Peyer's patch (tissue), 4 donors: ENCODE measurements around the gene SMARCD1. TPM values are rescaled to one million over a fixed set of nuclear protein-coding genes. Genes with fewer than 3 reads are reported as not detected.
A peak's percentile ranks its signal among the peaks of the same experiment; 100 is the strongest.

Experiments
- DNase-seq, 3 donors: peaks; one replicate each; pipeline ENCODE4 v3.0.0-alpha.2; 2017 to 2019
- H3K27ac ChIP-seq, 4 donors: fragments of 200-600 bp; sonication (generic); one replicate each; pipeline ENCODE4 v1.5.1; 2016 to 2019
- H3K27me3 ChIP-seq, 2 donors: fragments of 200-600 bp; sonication (generic); one replicate each; pipeline ENCODE4 v1.5.1; 2019
- H3K36me3 ChIP-seq, 3 donors: fragments of 200-600 bp; sonication (generic); one replicate each; pipeline ENCODE4 v1.5.1; 2016 to 2019
- H3K4me1 ChIP-seq, 4 donors: fragments of 200-600 bp; sonication (generic); one replicate each; pipeline ENCODE4 v1.5.1; 2016 to 2019
- H3K4me3 ChIP-seq, 4 donors: fragments of 200-600 bp; sonication (generic); 1 replicate in 3 of 4; 2 replicates in 1 of 4; pipeline ENCODE4 v1.5.1; 2016 to 2019; ENCODE audit warnings: mild to moderate bottlenecking in 1 of 4
- H3K9me3 ChIP-seq, 4 donors: fragments of 200-600 bp; sonication (generic); one replicate each; pipeline ENCODE4 v1.5.1; 2016 to 2019; ENCODE audit warnings: mild to moderate bottlenecking in 1 of 4
- POLR2A ChIP-seq, 2 donors: fragments of 450-650 bp; IDR thresholded peaks; one replicate each; pipeline ENCODE4 v1.5.1; 2017; ENCODE audit warnings: antibody characterized with exemption in 2 of 2, mild to moderate bottlenecking in 2 of 2, moderate library complexity in 2 of 2
- total RNA-seq, 4 donors: library from RNA; depleted of rRNA; stranded (reverse); fragments of >200 nt; gene quantifications; one replicate each; pipeline ENCODE4 v1.1.0, GENCODE V29; 2016
- TF ChIP-seq, protein P1 (sequence below), 6 experiments: fragments of 450-650 bp in 4 of 6; fragments of 200-600 bp in 2 of 6; sonication (generic) in 1 of 6; IDR thresholded peaks; one replicate each; pipeline ENCODE4 v1.5.1; 2017 to 2019; ENCODE audit warnings: antibody characterized with exemption in 6 of 6, mild to moderate bottlenecking in 3 of 6, moderate library complexity in 1 of 6

SMARCD1 gene
- total RNA-seq, 4 donors from 2014 or later, result 76.5 to 126 (median 95.1) TPM

GRCh38 chr12:50097952-50098351 is 12.8 kb downstream of the SMARCD1 start:
- TF ChIP-seq, protein P1, sequence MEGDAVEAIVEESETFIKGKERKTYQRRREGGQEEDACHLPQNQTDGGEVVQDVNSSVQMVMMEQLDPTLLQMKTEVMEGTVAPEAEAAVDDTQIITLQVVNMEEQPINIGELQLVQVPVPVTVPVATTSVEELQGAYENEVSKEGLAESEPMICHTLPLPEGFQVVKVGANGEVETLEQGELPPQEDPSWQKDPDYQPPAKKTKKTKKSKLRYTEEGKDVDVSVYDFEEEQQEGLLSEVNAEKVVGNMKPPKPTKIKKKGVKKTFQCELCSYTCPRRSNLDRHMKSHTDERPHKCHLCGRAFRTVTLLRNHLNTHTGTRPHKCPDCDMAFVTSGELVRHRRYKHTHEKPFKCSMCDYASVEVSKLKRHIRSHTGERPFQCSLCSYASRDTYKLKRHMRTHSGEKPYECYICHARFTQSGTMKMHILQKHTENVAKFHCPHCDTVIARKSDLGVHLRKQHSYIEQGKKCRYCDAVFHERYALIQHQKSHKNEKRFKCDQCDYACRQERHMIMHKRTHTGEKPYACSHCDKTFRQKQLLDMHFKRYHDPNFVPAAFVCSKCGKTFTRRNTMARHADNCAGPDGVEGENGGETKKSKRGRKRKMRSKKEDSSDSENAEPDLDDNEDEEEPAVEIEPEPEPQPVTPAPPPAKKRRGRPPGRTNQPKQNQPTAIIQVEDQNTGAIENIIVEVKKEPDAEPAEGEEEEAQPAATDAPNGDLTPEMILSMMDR (IDR thresholded peaks at IDR 0.05), result no peak
- no peak for TF ChIP-seq POLR2A (IDR thresholded peaks at IDR 0.05)
- Histone ChIP-seq H3K27ac (no peak overlapping the region), H3K27me3 (no peaks in the 10 kb centered on the region), H3K4me3 (no peak overlapping the region), H3K36me3 (peaks cover 0 to 75% (median 7%) of the 10 kb centered on the region in 3 donors), H3K9me3 (no peaks in the 10 kb centered on the region), H3K4me1 (peaks cover 0 to 6% (median 0%) of the 10 kb centered on the region in 4 donors)
- DNase-seq, result peak in 1 of 3 donors; percentile 15

DNA sequence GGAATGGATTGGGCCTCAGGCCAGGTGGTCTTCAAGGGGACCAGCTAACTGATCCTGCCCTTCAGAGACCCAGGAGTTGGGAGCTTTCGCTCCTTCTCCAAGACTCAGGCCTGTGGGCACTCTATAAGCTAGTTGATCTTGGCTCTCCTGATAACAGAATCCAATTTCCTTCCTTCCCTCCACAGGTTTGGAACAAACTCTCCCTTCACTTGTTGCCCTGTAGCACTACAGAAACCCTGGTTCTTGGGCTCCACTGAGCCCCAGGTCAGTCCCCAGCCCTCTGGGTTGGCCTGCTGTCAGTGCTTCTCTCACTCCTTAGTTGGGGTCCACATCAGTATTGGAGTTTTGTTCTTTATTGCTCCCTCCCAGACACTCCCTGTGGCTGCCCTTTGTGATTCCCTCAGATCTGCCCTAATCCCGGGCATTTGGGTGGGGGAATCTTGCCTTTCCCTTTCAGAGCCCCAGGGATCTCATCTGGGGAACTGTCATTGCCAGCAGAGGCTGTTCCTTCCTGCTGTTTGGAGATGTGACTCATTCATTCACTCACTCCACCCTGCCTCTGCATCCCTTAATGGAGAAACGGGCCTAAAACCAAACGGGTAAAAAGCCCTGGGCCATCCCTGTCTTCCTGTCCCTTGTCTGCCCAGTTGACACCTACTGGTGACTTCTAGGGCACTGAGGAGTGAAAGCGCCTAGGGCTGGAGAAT is 14.3 kb downstream of the SMARCD1 start:
- Histone ChIP-seq H3K27me3 (no peaks in the 10 kb centered on the region), H3K4me3 (no peak overlapping the region), H3K27ac (no peak overlapping the region), H3K36me3 (peaks cover 0 to 60% (median 0%) of the 10 kb centered on the region in 3 donors), H3K4me1 (peaks cover 0 to 14% (median 2%) of the 10 kb centered on the region in 4 donors), H3K9me3 (no peaks in the 10 kb centered on the region)
- DNase-seq, result no peak
- no peak for TF ChIP-seq POLR2A (IDR thresholded peaks at IDR 0.05)
- TF ChIP-seq, protein P1 (IDR thresholded peaks at IDR 0.05), result no peak

GRCh38 chr12:50100561-50100960 is 15.4 kb downstream of the SMARCD1 start:
- H3K27ac ChIP-seq, result no peak overlapping the region
- H3K36me3 ChIP-seq, result peaks cover 0 to 49% (median 0%) of the 10 kb centered on the region in 3 donors
- no peaks in the 10 kb centered on the region for H3K9me3 ChIP-seq
- no peak for TF ChIP-seq POLR2A (IDR thresholded peaks at IDR 0.05)
- TF ChIP-seq, protein P1 (IDR thresholded peaks at IDR 0.05), result no peak
- no peak for DNase-seq
- H3K4me3 ChIP-seq, result no peak overlapping the region
- peaks cover 0 to 20% (median 2%) of the 10 kb centered on the region in 4 donors for H3K4me1 ChIP-seq
- H3K27me3 ChIP-seq, result no peaks in the 10 kb centered on the region

DNA sequence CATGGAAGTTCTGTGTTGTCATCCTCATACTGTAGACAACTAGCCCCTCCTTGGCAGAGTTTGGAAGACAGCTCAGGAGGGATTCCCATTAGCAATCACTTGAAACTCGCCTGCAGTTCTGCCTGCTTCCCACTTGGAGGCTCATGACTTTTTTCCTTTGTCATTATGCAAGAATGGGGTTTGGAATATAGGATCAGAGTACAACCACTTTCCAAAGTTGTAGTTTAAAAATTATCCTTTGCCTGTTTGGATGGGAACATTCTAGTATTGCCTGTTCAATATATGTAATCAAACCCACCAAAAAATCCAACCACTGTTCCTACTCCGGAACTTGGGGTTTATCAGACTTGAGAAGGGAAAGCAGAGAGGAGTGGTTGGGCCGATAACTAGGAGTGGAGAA is 16.5 kb downstream of the SMARCD1 start:
- H3K36me3 ChIP-seq, result peaks cover 0 to 38% (median 0%) of the 10 kb centered on the region in 3 donors
- H3K4me1 ChIP-seq, result peaks cover 0 to 28% (median 2%) of the 10 kb centered on the region in 4 donors
- no peak overlapping the region for H3K4me3 ChIP-seq
- TF ChIP-seq, protein P1 (IDR thresholded peaks at IDR 0.05), result peak in 4 of 6 experiments; percentile 11 to 63 (median 62)
- no peak for TF ChIP-seq POLR2A (IDR thresholded peaks at IDR 0.05)
- no peak for DNase-seq
- H3K9me3 ChIP-seq, result no peaks in the 10 kb centered on the region
- no peaks in the 10 kb centered on the region for H3K27me3 ChIP-seq
- H3K27ac ChIP-seq, result no peak overlapping the region

DNA sequence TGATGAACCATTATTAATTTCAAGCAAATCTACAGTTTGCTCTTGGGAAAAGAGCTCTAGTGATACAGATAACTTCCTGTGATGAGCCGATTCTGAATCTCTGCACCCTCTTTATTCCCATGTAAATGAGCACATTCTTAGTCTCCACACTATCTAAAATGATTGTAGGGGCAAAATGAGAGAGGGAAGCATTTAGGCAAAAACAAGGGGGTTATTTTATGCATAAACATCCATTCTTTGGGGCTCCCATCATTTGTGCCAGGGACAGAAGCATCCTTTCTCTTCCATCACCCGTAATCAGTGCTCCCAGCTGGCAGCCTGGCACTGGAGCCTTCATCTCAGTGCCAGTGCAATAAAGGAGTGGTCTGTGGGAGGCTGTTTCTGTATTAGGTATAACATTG is 17.0 kb downstream of the SMARCD1 start:
- no peak for DNase-seq
- Histone ChIP-seq H3K27ac (peak overlapping the region in 1 of 4 donors; percentile 85), H3K4me1 (peaks cover 0 to 33% (median 2%) of the 10 kb centered on the region in 4 donors)

More for the DNA sequence above, 17.0 kb downstream of the SMARCD1 start:
- no peak overlapping the region for H3K4me3 ChIP-seq
- no peaks in the 10 kb centered on the region for H3K27me3 ChIP-seq
- no peaks in the 10 kb centered on the region for H3K9me3 ChIP-seq
- no peak for TF ChIP-seq POLR2A (IDR thresholded peaks at IDR 0.05)
- TF ChIP-seq, protein P1 (IDR thresholded peaks at IDR 0.05), result no peak
- peaks cover 0 to 34% (median 0%) of the 10 kb centered on the region in 3 donors for H3K36me3 ChIP-seq
